ENCODE data around the gene FETUB. TPM values are rescaled to one million over a fixed set of nuclear protein-coding genes. Genes with fewer than 3 reads are reported as not detected.

Gene FETUB
- total RNA-seq, 1 donor from 2014 or later, result not detected

DNA sequence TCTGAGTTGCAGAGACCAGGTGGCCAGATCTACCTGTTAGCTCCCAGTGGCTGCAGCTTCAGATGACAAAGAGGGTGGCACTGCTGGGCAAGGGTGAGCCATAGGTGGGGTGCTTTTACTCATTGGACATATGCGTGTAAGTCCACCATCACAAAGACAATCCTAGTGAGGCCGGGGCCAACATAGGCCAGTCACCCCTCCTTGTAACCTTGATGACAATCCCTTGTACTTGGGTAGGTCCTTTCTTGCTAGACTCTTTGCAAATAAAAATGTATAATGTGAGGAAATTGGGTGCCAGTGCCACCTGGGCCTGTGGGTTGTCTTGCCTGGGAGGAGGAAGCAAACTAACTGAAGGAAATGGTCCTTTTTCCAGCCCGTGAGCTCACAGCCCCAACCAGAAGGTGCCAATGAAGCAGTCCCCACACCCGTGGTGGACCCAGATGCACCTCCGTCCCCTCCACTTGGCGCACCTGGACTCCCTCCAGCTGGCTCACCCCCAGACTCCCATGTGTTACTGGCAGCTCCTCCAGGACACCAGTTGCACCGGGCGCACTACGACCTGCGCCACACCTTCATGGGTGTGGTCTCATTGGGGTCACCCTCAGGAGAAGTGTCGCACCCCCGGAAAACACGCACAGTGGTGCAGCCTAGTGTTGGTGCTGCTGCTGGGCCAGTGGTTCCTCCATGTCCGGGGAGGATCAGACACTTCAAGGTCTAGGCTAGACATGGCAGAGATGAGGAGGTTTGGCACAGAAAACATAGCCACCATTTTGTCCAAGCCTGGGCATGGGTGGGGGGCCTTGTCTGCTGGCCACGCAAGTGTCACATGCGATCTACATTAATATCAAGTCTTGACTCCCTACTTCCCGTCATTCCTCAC is 19.7 kb upstream of the FETUB start:
- no peaks in the 10 kb centered on the region for H3K9me3 Mint-ChIP-seq

DNA sequence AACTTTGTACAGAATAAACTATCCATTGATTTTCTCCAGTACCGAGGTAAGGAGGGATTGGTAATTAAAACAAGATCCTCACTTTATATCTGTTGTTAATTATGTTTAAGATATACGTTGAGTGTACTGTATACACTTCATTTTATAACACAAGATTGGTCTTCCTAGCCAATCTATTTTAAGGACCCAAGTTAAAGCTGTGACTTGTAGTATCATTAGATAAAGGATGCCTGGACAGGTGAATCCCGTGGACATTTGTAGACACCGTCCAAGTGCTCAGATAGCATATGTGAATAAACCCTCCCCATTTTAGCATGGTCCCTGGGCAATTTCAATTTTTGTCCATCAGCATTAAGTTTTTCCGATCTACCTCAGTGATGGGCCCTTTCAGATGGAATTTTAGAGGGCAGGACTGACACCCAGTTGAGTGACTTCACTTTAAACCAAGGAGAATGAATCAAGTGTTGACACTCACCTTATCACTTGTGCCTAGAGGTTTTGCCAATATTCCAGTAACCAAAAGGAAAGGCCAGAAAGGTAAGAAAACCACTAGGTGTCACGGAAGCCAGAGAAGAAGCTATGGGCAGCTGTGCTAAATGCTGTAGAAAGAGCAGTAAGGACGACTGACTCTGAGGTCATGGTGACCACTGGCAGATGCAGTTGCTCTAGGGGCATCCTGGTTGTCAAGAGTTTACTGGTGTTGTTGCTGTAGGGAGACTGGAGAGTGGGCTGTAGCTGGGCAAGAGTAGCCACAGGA is 18.1 kb upstream of the FETUB start:
- peaks cover 38% of the 10 kb centered on the region for H3K27me3 Mint-ChIP-seq (ENCODE audit: low read depth)

More for the DNA sequence above, 19.7 kb upstream of the FETUB start:
- Mint-ChIP-seq H3K4me3 (no peak overlapping the region), H3K27ac (no peak overlapping the region), H3K36me3 (no peaks in the 10 kb centered on the region), H3K4me1 (peaks cover 6% of the 10 kb centered on the region), H3K27me3 (ENCODE audit: low read depth) (peaks cover 43% of the 10 kb centered on the region)
- no peak for DNase-seq (ENCODE audit: low spot score in 2 of 2, unreplicated experiment in 2 of 2)
- TF ChIP-seq, protein P1, sequence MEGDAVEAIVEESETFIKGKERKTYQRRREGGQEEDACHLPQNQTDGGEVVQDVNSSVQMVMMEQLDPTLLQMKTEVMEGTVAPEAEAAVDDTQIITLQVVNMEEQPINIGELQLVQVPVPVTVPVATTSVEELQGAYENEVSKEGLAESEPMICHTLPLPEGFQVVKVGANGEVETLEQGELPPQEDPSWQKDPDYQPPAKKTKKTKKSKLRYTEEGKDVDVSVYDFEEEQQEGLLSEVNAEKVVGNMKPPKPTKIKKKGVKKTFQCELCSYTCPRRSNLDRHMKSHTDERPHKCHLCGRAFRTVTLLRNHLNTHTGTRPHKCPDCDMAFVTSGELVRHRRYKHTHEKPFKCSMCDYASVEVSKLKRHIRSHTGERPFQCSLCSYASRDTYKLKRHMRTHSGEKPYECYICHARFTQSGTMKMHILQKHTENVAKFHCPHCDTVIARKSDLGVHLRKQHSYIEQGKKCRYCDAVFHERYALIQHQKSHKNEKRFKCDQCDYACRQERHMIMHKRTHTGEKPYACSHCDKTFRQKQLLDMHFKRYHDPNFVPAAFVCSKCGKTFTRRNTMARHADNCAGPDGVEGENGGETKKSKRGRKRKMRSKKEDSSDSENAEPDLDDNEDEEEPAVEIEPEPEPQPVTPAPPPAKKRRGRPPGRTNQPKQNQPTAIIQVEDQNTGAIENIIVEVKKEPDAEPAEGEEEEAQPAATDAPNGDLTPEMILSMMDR (IDR thresholded peaks at IDR 0.05; ENCODE audit: unreplicated experiment), result no peak

DNA sequence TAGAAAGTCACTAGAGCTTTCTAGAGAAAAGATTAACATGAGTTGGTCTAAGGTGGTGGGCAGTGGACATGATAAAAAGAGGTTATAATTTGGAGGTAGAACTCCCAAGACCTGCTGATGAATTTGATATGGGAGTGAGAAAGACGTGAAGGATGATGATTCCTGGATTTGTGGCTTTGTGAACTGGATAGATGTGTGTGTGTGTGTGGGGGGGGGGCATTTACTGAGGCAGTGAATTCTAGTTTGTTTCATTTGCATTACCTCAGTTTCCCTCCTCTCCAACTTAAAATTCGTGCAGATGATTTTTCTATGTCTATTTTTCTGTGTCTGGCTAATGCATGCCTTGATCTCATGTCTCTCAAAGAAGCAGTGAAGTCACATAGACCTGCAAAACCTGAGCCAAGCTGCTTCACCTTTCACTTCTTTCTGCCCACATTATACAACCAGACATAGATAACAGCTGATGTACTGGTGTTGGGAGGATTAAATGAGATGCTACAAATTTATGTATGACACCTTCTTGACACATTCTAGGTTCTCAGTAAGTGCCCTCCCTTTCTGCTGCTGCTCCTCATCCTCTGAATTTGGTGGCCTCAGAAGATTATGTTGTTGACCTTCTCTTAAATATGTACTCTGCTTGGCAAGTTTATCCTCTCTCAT is 17.4 kb upstream of the FETUB start:
- Mint-ChIP-seq H3K4me1 (no peaks in the 10 kb centered on the region), H3K36me3 (no peaks in the 10 kb centered on the region), H3K9me3 (no peaks in the 10 kb centered on the region), H3K4me3 (no peak overlapping the region), H3K27ac (no peak overlapping the region), H3K27me3 (ENCODE audit: low read depth) (peaks cover 31% of the 10 kb centered on the region)
- TF ChIP-seq, protein P1 (IDR thresholded peaks at IDR 0.05; ENCODE audit: unreplicated experiment), result no peak
- no peak for DNase-seq (ENCODE audit: low spot score in 2 of 2, unreplicated experiment in 2 of 2)

More for the DNA sequence above, 18.1 kb upstream of the FETUB start:
- TF ChIP-seq, protein P1 (IDR thresholded peaks at IDR 0.05; ENCODE audit: unreplicated experiment), result no peak
- no peak overlapping the region for H3K27ac Mint-ChIP-seq
- no peaks in the 10 kb centered on the region for H3K9me3 Mint-ChIP-seq
- no peaks in the 10 kb centered on the region for H3K36me3 Mint-ChIP-seq
- H3K4me3 Mint-ChIP-seq, result no peak overlapping the region
- H3K4me1 Mint-ChIP-seq, result peaks cover 2% of the 10 kb centered on the region
- DNase-seq (ENCODE audit: low spot score in 2 of 2, unreplicated experiment in 2 of 2), result no peak

DNA sequence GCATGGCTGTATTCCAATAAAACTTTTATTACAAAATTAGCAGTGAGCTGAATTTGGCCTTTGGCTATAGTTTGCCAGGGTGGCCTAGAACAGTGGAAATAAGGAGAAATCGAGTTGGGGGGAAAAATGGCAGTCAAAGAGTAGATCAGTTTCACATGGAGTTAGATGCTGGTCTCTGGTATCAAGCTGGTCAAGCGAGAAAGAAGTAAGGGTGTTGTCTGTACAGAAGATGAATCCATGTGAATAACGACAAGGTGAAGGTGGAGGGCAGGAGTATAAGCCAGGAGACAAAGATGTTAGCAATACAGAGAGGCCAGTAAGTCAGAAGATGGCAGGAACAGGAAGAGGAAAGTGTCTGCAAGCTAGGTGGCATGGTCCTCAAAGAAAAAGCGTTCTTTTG is 15.6 kb upstream of the FETUB start:
- TF ChIP-seq, protein P1 (IDR thresholded peaks at IDR 0.05; ENCODE audit: unreplicated experiment), result no peak
- Mint-ChIP-seq H3K27me3 (ENCODE audit: low read depth) (peaks cover 27% of the 10 kb centered on the region), H3K9me3 (no peaks in the 10 kb centered on the region), H3K36me3 (no peaks in the 10 kb centered on the region), H3K4me1 (no peaks in the 10 kb centered on the region), H3K4me3 (no peak overlapping the region), H3K27ac (no peak overlapping the region)
- DNase-seq (ENCODE audit: low spot score in 2 of 2, unreplicated experiment in 2 of 2), result no peak

DNA sequence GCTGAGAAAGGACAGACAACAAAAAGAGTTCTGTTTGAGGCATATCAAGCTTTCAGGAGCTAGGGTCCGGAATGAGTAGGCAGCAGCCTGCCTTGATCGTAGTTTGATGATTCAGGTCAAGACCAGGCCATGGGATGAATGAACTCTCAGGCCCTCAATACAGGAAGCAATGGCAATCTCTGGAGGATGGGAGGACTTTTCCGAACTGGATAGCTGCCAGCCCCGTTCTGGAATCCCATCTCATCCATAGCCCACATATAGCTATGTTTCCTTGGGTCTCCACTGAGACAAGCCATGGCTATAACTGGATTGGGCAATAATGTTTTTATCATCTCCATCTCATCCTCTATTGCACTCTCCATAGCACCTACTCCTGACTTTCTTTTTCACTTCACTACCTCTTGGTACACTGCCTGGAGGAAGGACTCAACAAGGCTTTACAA is 14.6 kb upstream of the FETUB start:
- Mint-ChIP-seq H3K4me3 (no peak overlapping the region), H3K9me3 (no peaks in the 10 kb centered on the region), H3K27ac (no peak overlapping the region), H3K36me3 (no peaks in the 10 kb centered on the region), H3K4me1 (no peaks in the 10 kb centered on the region), H3K27me3 (ENCODE audit: low read depth) (peaks cover 31% of the 10 kb centered on the region)
- DNase-seq (ENCODE audit: low spot score in 2 of 2, unreplicated experiment in 2 of 2), result no peak
- TF ChIP-seq, protein P1 (IDR thresholded peaks at IDR 0.05; ENCODE audit: unreplicated experiment), result no peak
